ENCODE results near the gene NAA16. TPM values are rescaled to one million over a fixed set of nuclear protein-coding genes. Genes with fewer than 3 reads are reported as not detected.

The NAA16 gene
- total RNA-seq, 2 experiments from 2014 or later, result 23.5 to 32.8 TPM

DNA sequence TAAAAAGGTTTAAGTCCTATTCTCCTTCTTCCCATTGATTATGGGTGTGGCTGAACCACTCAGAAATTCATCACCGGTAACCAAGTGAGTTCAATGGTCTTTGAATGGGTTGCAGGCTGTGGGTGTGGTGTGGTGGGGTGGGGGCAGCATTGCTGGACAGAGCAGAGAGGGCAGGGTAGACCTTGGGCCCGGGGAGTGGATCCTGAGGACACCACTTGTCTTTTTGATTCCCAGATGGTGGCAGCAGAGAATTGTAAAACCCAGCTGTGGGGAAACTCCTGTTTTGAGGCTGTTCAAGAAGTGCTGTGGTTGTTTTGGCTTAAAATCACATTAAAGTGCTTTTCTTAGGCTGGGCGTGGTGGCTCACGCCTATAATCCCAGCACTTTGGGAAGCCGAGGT is 100.5 kb downstream of the NAA16 start:
- DNase-seq (no peak), ATAC-seq (peak; percentile 45)
- POLR2A ChIA-PET, result no interaction called here
- TF ChIP-seq, protein P1, sequence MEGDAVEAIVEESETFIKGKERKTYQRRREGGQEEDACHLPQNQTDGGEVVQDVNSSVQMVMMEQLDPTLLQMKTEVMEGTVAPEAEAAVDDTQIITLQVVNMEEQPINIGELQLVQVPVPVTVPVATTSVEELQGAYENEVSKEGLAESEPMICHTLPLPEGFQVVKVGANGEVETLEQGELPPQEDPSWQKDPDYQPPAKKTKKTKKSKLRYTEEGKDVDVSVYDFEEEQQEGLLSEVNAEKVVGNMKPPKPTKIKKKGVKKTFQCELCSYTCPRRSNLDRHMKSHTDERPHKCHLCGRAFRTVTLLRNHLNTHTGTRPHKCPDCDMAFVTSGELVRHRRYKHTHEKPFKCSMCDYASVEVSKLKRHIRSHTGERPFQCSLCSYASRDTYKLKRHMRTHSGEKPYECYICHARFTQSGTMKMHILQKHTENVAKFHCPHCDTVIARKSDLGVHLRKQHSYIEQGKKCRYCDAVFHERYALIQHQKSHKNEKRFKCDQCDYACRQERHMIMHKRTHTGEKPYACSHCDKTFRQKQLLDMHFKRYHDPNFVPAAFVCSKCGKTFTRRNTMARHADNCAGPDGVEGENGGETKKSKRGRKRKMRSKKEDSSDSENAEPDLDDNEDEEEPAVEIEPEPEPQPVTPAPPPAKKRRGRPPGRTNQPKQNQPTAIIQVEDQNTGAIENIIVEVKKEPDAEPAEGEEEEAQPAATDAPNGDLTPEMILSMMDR (IDR thresholded peaks at IDR 0.05), result no peak
- intact Hi-C loops (cut with micrococcal nuclease), result no loop called here
- Mint-ChIP-seq H3K4me1 (ENCODE audit: low read depth) (peaks cover 2% of the 10 kb centered on the region), H3K9me3 (peaks cover 1% of the 10 kb centered on the region), H3K27me3 (no peaks in the 10 kb centered on the region), H3K27ac (no peak overlapping the region), H3K4me3 (no peak overlapping the region), H3K36me3 (ENCODE audit: low read depth) (no peaks in the 10 kb centered on the region)
- CTCF ChIA-PET, result interaction anchor here (0.8 to 1.6 kb wide), 5 partner anchors 12 to 257 kb away, joined by 3 to 5 read pairs (median 3); no protein-coding TSS in a partner anchor

DNA sequence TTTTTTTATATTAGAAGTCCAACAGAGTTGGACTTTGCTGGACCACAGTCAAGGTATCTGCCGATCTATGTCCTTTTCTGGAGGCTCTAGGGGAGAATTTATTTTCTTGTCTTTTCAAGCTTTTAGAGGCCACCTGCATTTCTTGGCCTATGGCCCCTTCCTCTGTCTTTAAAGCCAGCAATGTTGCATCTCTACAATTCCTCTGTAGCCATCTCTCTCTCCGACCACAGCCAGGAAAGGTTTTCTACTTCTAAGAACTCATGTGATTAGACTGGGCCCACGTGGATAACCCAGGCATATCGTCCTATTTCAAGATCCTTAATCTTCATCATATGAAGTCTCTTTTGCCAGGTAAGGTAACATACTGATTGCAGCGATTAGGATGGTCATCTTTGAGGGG is 102.8 kb downstream of the NAA16 start:
- no peak overlapping the region for H3K4me3 Mint-ChIP-seq
- DNase-seq (no peak), ATAC-seq (no peak)
- intact Hi-C loops (cut with micrococcal nuclease), result no loop called here
- no peak overlapping the region for H3K27ac Mint-ChIP-seq
- no peaks in the 10 kb centered on the region for H3K36me3 Mint-ChIP-seq (ENCODE audit: low read depth)
- ChIA-PET POLR2A (no interaction called here), CTCF (interaction anchor here (0.7 to 1.0 kb wide), 2 partner anchors 170 to 238 kb away, joined by 3 read pairs; no protein-coding TSS in a partner anchor)
- H3K4me1 Mint-ChIP-seq (ENCODE audit: low read depth), result peaks cover 2% of the 10 kb centered on the region
- TF ChIP-seq, protein P1 (IDR thresholded peaks at IDR 0.05), result no peak
- no peaks in the 10 kb centered on the region for H3K27me3 Mint-ChIP-seq
- peaks cover 1% of the 10 kb centered on the region for H3K9me3 Mint-ChIP-seq

DNA sequence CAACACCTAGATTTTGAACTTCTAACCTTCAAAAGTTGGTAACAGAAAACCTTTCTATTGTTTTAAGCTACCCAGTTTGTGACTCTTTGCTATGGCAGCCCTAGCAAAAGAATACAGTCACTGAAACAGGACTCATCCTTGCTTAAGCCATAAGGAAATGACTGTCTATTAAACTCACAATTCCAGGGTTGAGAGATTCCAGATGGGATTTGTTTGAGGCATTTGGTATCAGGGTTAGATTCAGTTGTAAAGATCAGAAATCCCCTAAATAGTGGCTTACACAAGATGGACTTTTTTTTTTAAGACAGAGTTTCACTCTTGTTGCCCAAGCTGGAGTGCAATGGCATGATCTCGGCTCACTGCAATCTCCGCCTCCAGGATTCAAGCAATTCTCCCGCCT is 105.2 kb downstream of the NAA16 start:
- ATAC-seq, result no peak
- CTCF ChIA-PET, result interaction anchor here (1.0 kb wide), 1 partner anchor 139 kb away, joined by 3 read pairs; no protein-coding TSS in a partner anchor
- H3K4me1 Mint-ChIP-seq (ENCODE audit: low read depth), result peaks cover 2% of the 10 kb centered on the region
- H3K9me3 Mint-ChIP-seq, result peaks cover 1% of the 10 kb centered on the region
- no peak overlapping the region for H3K4me3 Mint-ChIP-seq
- no peaks in the 10 kb centered on the region for H3K27me3 Mint-ChIP-seq
- TF ChIP-seq, protein P1 (IDR thresholded peaks at IDR 0.05), result no peak
- DNase-seq, result no peak
- H3K36me3 Mint-ChIP-seq (ENCODE audit: low read depth), result no peaks in the 10 kb centered on the region
- POLR2A ChIA-PET, result interaction anchor here (1.2 kb wide), 1 partner anchor 41 kb away, joined by 4 read pairs; no protein-coding TSS in a partner anchor
- no peak overlapping the region for H3K27ac Mint-ChIP-seq
- intact Hi-C loops (cut with micrococcal nuclease), result no loop called here

DNA sequence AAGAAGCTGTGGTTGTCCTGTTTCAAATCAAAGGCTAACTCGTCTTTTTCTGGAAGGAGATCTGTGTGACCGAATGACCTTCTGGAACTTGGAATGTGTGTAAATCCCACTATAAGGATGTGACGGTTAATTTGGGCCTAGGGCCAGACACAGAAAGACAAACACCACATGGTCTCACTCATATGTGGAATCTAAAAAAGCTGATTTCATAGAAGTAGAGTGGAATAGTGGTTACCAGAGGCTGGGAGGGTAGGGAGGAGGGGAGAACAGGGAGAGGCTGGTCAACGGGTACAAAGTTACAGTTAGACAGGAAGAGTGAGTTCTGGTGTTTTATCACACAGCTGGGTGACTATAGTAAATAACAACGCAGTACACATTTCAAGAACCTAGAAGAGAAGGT is 107.0 kb downstream of the NAA16 start:
- TF ChIP-seq, protein P1 (IDR thresholded peaks at IDR 0.05), result no peak
- intact Hi-C loops (cut with micrococcal nuclease), result no loop called here
- ATAC-seq (no peak), DNase-seq (no peak)
- no peak overlapping the region for H3K4me3 Mint-ChIP-seq
- H3K27ac Mint-ChIP-seq, result no peak overlapping the region
- no peaks in the 10 kb centered on the region for H3K4me1 Mint-ChIP-seq (ENCODE audit: low read depth)
- H3K27me3 Mint-ChIP-seq, result no peaks in the 10 kb centered on the region
- peaks cover 1% of the 10 kb centered on the region for H3K9me3 Mint-ChIP-seq
- POLR2A ChIA-PET, result no interaction called here
- H3K36me3 Mint-ChIP-seq (ENCODE audit: low read depth), result no peaks in the 10 kb centered on the region
- CTCF ChIA-PET, result interaction anchor here (1.0 kb wide), 1 partner anchor 12 kb away, joined by 3 read pairs; no protein-coding TSS in a partner anchor

DNA sequence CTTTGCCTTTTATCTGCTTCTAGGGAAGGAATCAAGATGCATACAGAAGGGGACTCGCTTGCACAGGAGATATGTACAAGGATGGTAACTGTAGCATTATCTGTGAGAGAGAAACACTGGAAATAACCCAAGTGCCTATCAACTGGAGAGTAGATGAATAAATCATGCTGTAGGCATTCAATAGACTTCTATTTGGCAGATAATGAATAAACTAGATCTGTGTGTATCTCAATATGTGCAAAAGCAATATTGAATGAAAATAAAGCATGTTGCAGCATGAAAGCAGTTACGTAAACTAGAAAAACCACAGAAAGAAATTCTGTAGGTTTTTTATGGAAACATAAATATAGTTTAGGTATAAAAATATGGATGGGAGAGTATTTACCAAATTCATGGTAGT is 107.7 kb downstream of the NAA16 start:
- H3K9me3 Mint-ChIP-seq, result peaks cover 1% of the 10 kb centered on the region
- intact Hi-C loops (cut with micrococcal nuclease), result no loop called here
- H3K4me1 Mint-ChIP-seq (ENCODE audit: low read depth), result no peaks in the 10 kb centered on the region
- H3K27ac Mint-ChIP-seq, result no peak overlapping the region
- no peaks in the 10 kb centered on the region for H3K36me3 Mint-ChIP-seq (ENCODE audit: low read depth)
- ChIA-PET CTCF (interaction anchor here (0.8 to 1.0 kb wide), 2 partner anchors 13 to 291 kb away, joined by 3 read pairs; no protein-coding TSS in a partner anchor), POLR2A (no interaction called here)
- TF ChIP-seq, protein P1 (IDR thresholded peaks at IDR 0.05), result no peak
- ATAC-seq, result no peak
- no peak for DNase-seq
- no peak overlapping the region for H3K4me3 Mint-ChIP-seq
- no peaks in the 10 kb centered on the region for H3K27me3 Mint-ChIP-seq

Data from activated CD8-positive, alpha-beta T cell treated with anti-CD3 and anti-CD28 coated beads for 36 hours (primary cell).